PC-3 (cell line): Measurements from ENCODE around the gene TUBB4A.

Source experiments
- CTCF ChIP-seq: fragments of 300-600 bp; sonication (generic); conservative IDR thresholded peaks from 2 replicates; pipeline ENCODE4 v1.5.1; 2017; ENCODE audit warnings: antibody characterized with exemption, low read depth, mild to moderate bottlenecking, low read length
- EZH2phosphoT487 ChIP-seq: fragments of 300-600 bp; sonication (generic); IDR thresholded peaks from 2 replicates; pipeline ENCODE4 v1.6.1; 2018; ENCODE audit warnings: mild to moderate bottlenecking, antibody characterized with exemption, low read length, borderline replicate concordance

- TF ChIP-seq CTCF (no peak), EZH2phosphoT487 (no peak)
Measured at GRCh38 chr19:6490134-6490533, 12.0 kb downstream of the TUBB4A start.
